Measurements from ENCODE around the gene PCNA. TPM values are rescaled to one million over a fixed set of nuclear protein-coding genes. Genes with fewer than 3 reads are reported as not detected.

The PCNA gene
- total and polyA plus RNA-seq, 2 donors (not counting 1 experiment from before 2014, with no cell fraction given) = 75.6 to 144 TPM

GRCh38 chr20:5146871-5147592 lies 27.3 kb upstream of the PCNA start:
- H3K4me3 ChIP-seq (replicated peaks in 1 of 4; ENCODE audit: control extremely low read depth in 1 of 4, insufficient read depth in 1 of 4, low read depth in 3 of 4, low read length in 4 of 4) = no peak overlapping the region
- H2AFZ ChIP-seq (ENCODE audit: low read length) = no peak overlapping the region
- H3K9me3 ChIP-seq (ENCODE audit: control insufficient read depth, insufficient read depth, low read depth, low read length) = no peaks in the 10 kb centered on the region
- H3K27me3 ChIP-seq (ENCODE audit: control insufficient read depth, insufficient read depth, low read length) = no peaks in the 10 kb centered on the region
- peaks cover 9% of the 10 kb centered on the region for H3K4me1 ChIP-seq (ENCODE audit: control insufficient read depth, extremely low read depth, insufficient read depth, low read length)
- no peak overlapping the region for H3K9ac ChIP-seq (ENCODE audit: insufficient read depth, low read length)
- no peaks in the 10 kb centered on the region for H4K20me1 ChIP-seq (ENCODE audit: control insufficient read depth, extremely low read depth, insufficient read depth, low read length)
- H3K79me2 ChIP-seq (ENCODE audit: control insufficient read depth, insufficient read depth, low read length) = peaks cover 27% of the 10 kb centered on the region
- H3K4me2 ChIP-seq (ENCODE audit: extremely low read depth, insufficient read depth, low read length) = no peak overlapping the region
- H3K36me3 ChIP-seq (ENCODE audit: control insufficient read depth, insufficient read depth, low read length) = no peaks in the 10 kb centered on the region
- TF ChIP-seq, protein P1, sequence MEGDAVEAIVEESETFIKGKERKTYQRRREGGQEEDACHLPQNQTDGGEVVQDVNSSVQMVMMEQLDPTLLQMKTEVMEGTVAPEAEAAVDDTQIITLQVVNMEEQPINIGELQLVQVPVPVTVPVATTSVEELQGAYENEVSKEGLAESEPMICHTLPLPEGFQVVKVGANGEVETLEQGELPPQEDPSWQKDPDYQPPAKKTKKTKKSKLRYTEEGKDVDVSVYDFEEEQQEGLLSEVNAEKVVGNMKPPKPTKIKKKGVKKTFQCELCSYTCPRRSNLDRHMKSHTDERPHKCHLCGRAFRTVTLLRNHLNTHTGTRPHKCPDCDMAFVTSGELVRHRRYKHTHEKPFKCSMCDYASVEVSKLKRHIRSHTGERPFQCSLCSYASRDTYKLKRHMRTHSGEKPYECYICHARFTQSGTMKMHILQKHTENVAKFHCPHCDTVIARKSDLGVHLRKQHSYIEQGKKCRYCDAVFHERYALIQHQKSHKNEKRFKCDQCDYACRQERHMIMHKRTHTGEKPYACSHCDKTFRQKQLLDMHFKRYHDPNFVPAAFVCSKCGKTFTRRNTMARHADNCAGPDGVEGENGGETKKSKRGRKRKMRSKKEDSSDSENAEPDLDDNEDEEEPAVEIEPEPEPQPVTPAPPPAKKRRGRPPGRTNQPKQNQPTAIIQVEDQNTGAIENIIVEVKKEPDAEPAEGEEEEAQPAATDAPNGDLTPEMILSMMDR (conservative IDR thresholded peaks at IDR 0.05 in 1 of 2, IDR thresholded peaks at IDR 0.05 in 1 of 2; ENCODE audit: low read depth in 1 of 2, low read length in 2 of 2) = no peak
- no peak for TF ChIP-seq EZH2 (IDR thresholded peaks at IDR 0.05; ENCODE audit: low read length, missing control alignments)
- DNase-seq (ENCODE audit: low read depth in 2 of 2) = no peak
- H3K27ac ChIP-seq (ENCODE audit: insufficient read depth, low read length) = no peak overlapping the region

DNA sequence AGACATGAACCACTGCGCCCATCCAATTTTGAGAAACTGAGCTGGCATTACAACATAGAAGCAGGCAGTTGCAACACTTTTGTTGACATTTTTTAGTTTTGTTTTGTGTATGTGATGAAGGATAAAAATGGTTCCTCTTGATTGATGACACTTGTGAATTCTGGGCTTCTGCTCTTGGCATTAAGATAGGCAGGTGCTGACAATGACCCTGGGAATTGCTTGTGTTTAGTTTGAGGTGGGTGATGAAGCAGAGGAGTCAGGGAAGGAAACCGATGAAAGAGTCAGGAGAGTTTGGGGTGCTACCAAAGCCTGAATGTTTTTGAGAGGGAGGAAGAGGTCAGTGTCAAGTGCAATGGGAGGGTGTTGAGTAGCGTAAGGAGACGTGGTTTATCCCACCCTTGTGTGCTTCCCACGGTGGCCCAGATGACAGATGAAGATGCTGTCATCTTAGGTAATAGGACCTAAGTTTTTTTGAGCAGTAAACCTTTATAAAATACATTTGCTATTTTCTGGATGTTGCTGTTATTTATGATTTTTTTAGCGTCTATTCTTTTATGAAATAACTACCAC lies 26.4 kb upstream of the PCNA start:
- Histone ChIP-seq H3K27me3 (ENCODE audit: control insufficient read depth, insufficient read depth, low read length) (no peaks in the 10 kb centered on the region), H4K20me1 (ENCODE audit: control insufficient read depth, extremely low read depth, insufficient read depth, low read length) (no peaks in the 10 kb centered on the region), H3K9me3 (ENCODE audit: control insufficient read depth, insufficient read depth, low read depth, low read length) (no peaks in the 10 kb centered on the region), H3K36me3 (ENCODE audit: control insufficient read depth, insufficient read depth, low read length) (no peaks in the 10 kb centered on the region), H3K79me2 (ENCODE audit: control insufficient read depth, insufficient read depth, low read length) (peaks cover 27% of the 10 kb centered on the region), H3K4me1 (ENCODE audit: control insufficient read depth, extremely low read depth, insufficient read depth, low read length) (peaks cover 9% of the 10 kb centered on the region), H2AFZ (ENCODE audit: low read length) (no peak overlapping the region), H3K4me2 (ENCODE audit: extremely low read depth, insufficient read depth, low read length) (no peak overlapping the region), H3K27ac (ENCODE audit: insufficient read depth, low read length) (no peak overlapping the region), H3K9ac (ENCODE audit: insufficient read depth, low read length) (no peak overlapping the region), H3K4me3 (replicated peaks in 1 of 4; ENCODE audit: control extremely low read depth in 1 of 4, insufficient read depth in 1 of 4, low read depth in 3 of 4, low read length in 4 of 4) (no peak overlapping the region)
- no peak for DNase-seq (ENCODE audit: low read depth in 2 of 2)
- TF ChIP-seq, protein P1 (conservative IDR thresholded peaks at IDR 0.05 in 1 of 2, IDR thresholded peaks at IDR 0.05 in 1 of 2; ENCODE audit: low read depth in 1 of 2, low read length in 2 of 2) = no peak
- TF ChIP-seq EZH2 (IDR thresholded peaks at IDR 0.05; ENCODE audit: low read length, missing control alignments) = no peak

GRCh38 chr20:5145365-5146098 lies 25.8 kb upstream of the PCNA start:
- Histone ChIP-seq H3K4me3 (replicated peaks in 1 of 4; ENCODE audit: control extremely low read depth in 1 of 4, insufficient read depth in 1 of 4, low read depth in 3 of 4, low read length in 4 of 4) (no peak overlapping the region), H3K79me2 (ENCODE audit: control insufficient read depth, insufficient read depth, low read length) (peaks cover 20% of the 10 kb centered on the region), H3K36me3 (ENCODE audit: control insufficient read depth, insufficient read depth, low read length) (no peaks in the 10 kb centered on the region), H3K27me3 (ENCODE audit: control insufficient read depth, insufficient read depth, low read length) (no peaks in the 10 kb centered on the region), H3K4me1 (ENCODE audit: control insufficient read depth, extremely low read depth, insufficient read depth, low read length) (peaks cover 4% of the 10 kb centered on the region), H4K20me1 (ENCODE audit: control insufficient read depth, extremely low read depth, insufficient read depth, low read length) (no peaks in the 10 kb centered on the region), H2AFZ (ENCODE audit: low read length) (no peak overlapping the region), H3K9ac (ENCODE audit: insufficient read depth, low read length) (no peak overlapping the region), H3K27ac (ENCODE audit: insufficient read depth, low read length) (no peak overlapping the region), H3K9me3 (ENCODE audit: control insufficient read depth, insufficient read depth, low read depth, low read length) (no peaks in the 10 kb centered on the region), H3K4me2 (ENCODE audit: extremely low read depth, insufficient read depth, low read length) (no peak overlapping the region)
- DNase-seq (ENCODE audit: low read depth in 2 of 2) = peak in 1 of 2 donors; percentile 30
- TF ChIP-seq, protein P1 (conservative IDR thresholded peaks at IDR 0.05 in 1 of 2, IDR thresholded peaks at IDR 0.05 in 1 of 2; ENCODE audit: low read depth in 1 of 2, low read length in 2 of 2) = no peak
- TF ChIP-seq EZH2 (IDR thresholded peaks at IDR 0.05; ENCODE audit: low read length, missing control alignments) = no peak
